Measurements from ENCODE around the gene STEAP2.

The STEAP2 gene

DNA sequence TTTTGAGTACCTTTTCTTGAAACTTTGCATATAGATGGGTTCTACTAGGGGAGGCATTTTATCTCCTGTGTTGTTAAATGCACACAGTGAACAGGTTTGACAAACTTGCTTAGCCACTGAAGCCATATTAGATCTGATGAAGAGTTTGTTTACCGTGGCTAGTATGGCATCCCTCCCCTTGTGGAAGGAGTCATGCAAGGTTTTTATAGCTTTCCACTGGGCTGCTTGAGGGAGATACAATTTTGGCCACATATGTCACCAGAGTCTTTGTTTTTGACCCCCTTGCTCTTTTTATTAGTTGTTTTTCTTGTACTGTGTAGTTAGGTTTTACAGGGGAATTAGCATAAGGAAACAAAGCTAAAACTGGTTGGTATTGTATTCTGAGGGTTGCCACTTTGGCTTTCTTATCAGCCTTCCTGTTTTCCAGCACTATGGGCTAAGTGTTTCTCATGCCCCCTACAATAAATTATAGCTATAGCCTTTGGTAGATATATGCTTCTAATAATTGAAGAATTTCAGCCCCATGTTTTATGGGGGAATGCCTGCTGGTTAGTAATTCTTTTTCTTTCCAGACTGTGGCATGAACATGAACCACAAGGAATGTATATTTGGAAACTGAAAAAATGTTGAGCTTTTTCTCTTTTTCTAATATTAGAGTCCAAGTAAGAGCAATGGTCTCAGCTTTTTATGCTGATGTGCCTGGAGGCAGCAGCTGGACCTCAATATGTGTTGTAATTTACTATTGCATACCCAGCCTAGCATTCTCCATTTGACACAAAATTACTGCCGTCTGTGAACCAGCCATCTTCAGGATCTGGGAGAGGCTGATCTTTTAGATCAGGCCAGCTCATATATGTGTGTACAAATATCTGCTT lies 18.4 kb upstream of the STEAP2 start:
- DNase-seq (ENCODE audit: low read depth in 1 of 2, low spot score in 1 of 2) = no peak

DNA sequence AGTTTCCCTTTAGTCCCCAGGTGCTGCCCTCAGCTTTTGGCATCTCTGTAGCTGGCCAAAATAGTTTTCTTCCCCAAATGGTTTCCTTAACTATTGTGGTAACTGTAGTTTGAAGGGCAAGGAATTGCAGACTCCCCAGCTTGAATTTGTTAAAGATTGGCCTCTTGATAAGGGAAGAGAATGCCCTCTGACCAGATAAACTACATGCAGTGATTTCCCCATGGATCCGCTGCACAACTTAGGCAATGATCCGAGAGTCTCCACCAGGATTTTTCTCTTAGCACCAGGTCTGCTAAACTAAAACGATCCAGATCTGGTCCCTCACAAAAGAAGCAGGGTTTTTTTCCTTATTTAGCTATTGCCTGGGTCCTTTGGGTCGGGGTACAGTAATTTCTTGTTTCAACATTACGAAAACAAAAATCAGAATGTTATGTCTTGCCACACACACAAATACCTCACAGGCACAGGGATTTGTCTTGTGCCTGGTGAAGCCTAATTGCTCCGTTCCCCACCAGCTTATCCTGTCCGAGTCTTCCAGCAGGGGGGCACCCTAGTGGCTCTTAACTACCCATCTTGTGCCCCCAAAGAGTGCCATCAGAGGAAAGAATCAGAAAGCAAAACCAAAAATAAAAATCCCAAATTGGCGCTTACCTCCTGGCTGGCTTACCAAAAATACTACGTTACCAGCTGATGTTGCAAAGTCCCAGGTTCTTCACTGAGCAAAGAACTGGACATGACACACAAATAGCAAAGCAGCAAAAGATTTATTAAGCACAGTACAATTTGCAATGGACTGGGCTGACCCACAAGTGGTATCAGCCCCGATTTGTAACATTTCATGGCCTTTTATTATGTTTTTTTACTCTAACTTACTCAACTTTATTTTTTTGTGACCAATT lies 16.4 kb upstream of the STEAP2 start:
- DNase-seq (ENCODE audit: low read depth in 1 of 2, low spot score in 1 of 2) = no peak

DNA sequence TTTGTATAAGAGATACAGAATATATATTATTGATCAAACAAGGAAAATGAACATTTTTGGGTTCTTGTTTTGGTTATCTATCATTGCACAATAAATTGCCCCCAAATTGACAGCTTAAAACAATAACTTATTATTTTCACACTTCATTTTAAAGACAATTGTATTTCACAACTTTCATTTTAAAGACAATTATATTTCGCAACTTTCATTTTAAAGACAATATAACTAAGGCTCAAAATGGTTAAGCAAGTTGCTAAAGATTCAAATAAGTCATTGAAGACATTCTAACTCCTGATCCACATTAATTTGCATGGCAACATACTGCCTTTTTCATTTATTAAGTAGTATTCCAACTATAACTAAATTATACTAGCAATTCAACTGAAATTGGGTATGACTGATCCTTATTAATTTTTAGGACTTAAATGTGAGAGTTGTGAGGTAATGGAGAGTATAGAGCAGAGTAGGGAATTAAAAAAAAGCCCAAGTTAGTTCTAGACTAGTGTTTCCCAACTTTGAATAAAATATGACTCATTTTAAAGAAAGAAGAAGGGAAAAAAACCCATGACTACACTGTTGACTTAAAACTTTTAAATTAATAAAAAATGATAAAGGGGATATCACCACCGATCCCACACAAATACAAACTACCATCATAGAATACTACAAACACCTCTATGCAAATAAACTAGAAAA lies 9.9 kb upstream of the STEAP2 start:
- no peak for DNase-seq (ENCODE audit: low read depth in 1 of 2, low spot score in 1 of 2)

DNA sequence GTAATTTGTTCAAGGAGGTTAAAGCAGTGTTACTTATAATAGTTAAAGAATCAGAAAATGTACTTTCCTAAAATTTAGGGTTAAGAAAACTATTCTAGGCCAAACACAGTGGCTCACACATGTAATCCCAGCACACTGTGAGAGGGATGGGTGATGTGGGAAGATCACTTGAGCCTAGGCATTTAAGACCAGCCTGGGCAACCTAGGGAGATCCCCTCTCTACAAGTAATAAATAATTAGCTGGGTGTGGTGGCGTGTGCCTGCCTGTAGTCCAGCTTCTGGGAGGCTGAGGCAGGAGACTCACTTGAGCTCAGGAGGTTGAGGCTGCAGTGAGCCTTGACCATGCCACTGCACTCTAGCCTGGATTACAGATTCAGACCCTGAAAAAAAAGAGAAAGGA lies 3.6 kb upstream of the STEAP2 start:
- no peak for DNase-seq (ENCODE audit: low read depth in 1 of 2, low spot score in 1 of 2)

DNA sequence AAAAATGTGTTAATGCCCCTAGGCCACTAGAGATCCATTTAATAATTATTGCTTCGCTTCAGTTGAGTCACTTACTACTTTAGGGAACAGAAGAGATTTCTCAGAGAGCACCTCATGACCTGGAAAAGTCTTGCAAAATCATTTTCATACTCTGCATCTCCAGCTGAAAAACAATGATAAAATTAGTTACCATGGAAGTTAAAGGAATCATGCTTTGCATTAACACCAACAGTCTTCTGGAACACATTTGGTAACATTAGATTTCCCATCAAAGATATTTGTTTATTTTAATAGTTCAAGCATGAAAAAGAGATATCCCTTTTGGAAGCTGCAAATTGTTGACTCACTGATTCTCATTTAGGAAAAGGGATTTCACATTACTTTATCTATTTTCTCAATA lies 1.8 kb upstream of the STEAP2 start:
- DNase-seq (ENCODE audit: low read depth in 1 of 2, low spot score in 1 of 2) = no peak

DNA sequence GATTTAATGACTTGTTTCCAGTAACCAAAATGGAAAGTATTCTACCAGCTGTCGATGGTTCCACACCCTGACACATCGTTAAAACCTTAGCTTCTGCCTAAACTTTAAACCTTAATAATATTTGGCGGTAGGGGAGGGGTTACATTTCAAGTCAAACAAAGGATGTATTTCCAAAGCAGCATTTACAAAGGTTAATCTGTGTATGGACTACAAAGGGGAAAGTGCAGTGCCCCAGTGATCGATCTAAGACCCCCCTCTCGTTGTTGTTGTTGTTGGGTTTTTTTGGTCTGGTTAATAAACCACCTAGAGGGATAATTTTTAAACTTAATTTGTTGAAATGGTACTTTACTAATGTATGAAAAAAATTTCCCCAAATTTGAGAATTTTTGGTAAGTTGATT lies 1.1 kb upstream of the STEAP2 start:
- DNase-seq (ENCODE audit: low read depth in 1 of 2, low spot score in 1 of 2) = no peak

DNA sequence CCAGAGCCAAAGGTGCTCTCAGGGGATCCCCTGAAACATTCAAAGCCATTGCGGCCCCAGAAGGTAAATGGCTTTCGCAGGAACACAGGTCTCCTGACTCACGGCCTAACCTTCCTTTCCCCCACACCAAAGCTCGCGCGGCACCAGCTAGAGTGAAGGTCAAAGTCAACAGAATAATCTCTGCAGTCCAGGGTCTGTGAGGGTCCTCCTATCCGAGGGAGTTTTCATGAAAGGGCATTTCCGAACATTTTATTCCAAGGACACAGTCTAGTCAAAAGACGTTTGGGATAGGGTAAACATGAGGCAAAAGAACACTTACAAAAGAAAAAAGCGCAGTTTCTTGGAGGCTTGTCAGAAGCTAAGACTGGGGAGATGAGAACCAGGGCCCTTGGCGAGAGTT lies 559 bp upstream of the STEAP2 start:
- no peak for DNase-seq (ENCODE audit: low read depth in 1 of 2, low spot score in 1 of 2)

DNA sequence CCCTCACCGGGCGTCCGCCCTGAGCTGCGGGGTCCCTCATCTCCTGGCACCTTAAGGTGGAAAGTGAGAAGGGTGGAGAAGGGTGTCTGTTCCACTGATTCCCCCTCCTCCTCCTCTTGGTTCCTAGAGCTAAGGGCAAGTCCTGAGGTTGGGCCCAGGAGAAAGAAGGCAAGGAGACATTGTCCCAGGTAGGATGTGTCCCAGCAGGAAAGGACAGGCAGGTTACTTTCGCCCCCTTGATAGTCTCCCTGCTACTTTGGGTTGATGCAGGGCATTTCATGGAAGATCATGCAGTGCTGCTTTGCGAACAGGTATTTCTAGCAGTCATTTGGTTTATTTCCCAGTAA lies 582 bp downstream of the STEAP2 start:
- no peak for DNase-seq (ENCODE audit: low read depth in 1 of 2, low spot score in 1 of 2)

DNA sequence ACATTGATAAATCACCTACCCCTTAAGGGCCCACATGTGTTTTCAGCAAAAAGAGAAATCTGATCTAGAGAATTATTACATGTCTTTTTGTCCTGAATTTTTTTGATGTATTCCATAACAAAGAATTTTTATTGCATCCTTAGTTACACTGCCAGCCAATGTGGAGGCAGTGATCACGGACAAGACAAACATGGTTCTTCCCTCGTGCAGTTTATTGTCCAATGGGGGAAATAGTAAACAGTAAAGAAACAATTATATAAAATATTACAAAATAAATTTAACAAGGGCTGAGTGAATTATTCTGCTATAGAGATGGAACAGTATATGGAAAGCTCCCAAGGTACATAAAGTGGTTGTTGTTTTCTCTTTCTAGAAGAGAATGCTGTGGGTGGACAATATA lies 2.0 kb downstream of the STEAP2 start:
- DNase-seq (ENCODE audit: low read depth in 1 of 2, low spot score in 1 of 2) = no peak

DNA sequence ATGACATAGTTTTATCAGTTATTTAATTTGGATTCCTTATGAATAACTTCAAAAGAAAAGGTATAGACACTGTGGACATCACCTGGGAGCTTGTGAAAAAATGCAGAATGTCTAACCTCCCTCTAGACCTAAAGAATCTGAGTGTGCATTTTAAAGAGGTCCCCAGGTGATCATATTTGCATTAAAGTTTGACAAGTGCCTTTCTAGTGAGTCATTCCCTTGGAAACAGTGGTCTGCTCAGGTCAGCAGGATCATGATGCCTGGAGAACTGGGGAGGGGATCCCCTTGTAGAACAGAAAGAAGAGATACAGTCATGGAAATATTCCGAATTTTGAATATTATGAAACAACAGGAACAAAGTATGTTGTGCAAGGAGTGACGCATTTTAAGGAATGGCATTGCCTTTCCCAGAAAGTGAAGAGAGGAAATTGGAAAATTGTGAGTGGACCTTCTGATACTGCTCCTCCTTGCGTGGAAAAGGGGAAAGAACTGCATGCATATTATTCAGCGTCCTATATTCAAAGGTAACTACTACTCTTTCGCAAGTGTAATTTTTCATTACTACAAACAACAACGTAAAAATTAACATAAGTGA lies 4.6 kb downstream of the STEAP2 start:
- DNase-seq (ENCODE audit: low read depth in 1 of 2, low spot score in 1 of 2) = no peak

DNA sequence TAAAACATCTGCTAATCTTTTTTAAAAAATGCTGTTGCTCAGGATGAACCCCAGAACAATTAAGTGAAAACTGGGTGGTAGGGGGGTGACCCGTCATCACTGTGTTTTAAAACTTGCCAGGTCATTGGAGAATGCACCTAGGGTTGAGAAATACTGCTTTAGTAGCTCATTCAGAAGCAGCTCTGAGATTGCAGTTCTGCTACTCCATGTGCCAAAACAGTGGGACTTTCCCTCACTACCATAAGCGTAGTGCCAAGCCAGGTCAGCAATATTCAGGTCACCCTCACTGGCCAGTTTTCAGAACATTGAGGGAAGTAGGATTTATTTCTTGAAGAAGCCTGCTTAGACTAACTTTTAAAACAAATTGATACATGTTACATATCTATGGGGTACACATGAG lies 5.2 kb downstream of the STEAP2 start:
- DNase-seq (ENCODE audit: low read depth in 1 of 2, low spot score in 1 of 2) = no peak

DNA sequence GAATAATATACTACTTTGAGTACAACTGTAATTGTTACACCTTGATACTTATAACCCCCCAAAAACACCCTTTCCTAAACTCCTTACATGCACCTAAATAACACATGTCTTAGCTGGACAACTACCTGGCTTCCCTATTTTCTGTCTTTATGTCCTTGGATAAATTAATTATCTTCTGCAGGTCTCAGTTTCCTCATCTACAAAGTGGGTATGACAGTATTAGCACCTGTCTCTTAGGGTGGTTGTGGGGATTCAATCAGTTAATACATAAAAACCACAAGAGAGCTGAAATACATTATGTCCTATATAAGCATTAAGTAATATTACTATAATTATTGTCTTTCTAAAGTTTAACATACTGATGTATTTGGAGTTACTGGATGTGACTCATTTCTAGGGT lies 10.8 kb downstream of the STEAP2 start:
- no peak for DNase-seq (ENCODE audit: low read depth in 1 of 2, low spot score in 1 of 2)

DNA sequence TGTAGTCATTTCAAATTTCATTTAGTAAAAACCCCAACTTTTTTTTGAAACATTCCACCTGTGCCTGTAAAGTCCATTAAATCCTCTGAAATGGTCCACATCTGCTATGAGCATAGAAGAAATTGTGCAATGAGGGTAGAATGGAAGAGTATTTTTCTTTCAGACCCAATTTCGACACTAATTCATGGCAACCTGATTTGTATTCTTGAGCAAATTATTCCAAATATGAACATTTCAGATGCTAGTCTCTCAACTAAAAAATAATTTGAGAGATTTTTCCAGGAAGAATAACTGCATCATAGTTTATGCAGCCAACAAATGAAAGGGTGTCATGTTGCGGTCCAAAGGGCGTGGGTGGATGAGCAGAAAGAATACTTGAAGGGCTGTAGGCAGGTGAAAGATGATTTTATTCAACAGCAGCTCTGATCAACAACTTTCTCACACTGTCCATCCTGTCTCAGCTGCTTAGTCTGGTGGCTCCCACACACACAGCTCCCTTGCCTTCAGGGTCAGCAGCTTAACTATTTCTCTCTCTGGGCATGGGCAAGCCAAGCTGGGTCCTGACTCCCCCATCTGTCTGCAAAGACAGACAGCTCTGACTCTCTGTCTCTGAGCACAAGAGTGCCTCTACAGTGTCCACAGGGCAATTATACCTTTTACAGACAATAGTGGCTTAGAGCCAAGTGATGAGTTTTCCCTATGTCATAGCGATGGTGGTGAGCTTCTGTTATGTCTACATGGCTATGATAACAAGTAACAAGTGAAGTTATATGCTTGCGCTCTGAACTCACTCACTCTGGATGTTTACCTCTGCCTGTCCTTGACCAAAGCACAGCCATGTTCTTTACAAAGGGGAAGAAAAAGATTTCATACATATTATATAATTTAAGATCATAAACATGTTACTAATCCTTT lies 11.5 kb downstream of the STEAP2 start:
- DNase-seq (ENCODE audit: low read depth in 1 of 2, low spot score in 1 of 2) = no peak

DNA sequence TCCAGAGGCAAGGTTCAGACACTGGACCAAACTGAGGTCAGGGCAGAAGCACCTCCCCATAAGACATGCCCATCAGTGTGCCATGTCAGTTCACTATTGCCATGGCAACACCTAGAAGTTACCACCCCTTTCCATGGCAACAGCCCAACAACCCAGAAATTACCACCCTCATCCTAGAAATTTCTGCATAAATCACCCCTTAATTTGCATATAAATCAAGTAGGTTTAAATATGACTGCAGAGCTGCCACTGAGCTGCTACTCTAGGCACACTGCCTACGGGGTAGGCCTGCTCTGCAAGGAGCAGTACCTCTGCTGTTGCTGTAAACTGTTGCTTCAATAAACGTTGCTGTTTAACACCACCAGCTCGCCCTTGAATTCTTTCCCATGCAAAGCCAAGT lies 12.7 kb downstream of the STEAP2 start:
- no peak for DNase-seq (ENCODE audit: low read depth in 1 of 2, low spot score in 1 of 2)

DNA sequence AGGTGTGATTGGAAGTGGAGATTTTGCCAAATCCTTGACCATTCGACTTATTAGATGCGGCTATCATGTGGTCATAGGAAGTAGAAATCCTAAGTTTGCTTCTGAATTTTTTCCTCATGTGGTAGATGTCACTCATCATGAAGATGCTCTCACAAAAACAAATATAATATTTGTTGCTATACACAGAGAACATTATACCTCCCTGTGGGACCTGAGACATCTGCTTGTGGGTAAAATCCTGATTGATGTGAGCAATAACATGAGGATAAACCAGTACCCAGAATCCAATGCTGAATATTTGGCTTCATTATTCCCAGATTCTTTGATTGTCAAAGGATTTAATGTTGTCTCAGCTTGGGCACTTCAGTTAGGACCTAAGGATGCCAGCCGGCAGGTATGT lies 13.6 kb downstream of the STEAP2 start:
- DNase-seq (ENCODE audit: low read depth in 1 of 2, low spot score in 1 of 2) = no peak

DNA sequence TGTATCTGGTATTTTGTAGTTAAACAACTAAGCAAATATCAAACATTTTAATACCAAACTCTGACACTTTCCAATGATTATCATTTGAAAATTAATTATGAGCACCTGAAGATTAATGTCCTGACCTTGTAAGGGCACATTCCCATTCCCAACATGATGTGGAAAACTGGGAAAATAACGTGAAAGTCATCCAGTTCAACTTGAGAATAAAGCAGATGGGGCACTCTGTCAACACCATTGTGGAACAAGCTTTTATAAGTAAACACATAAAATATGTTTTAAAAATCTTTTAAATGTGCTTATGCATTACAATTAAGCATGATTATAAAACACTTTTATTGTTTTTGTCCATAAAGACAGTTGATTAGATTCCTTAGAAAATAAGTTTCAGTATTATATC lies 14.1 kb downstream of the STEAP2 start:
- DNase-seq (ENCODE audit: low read depth in 1 of 2, low spot score in 1 of 2) = no peak

DNA sequence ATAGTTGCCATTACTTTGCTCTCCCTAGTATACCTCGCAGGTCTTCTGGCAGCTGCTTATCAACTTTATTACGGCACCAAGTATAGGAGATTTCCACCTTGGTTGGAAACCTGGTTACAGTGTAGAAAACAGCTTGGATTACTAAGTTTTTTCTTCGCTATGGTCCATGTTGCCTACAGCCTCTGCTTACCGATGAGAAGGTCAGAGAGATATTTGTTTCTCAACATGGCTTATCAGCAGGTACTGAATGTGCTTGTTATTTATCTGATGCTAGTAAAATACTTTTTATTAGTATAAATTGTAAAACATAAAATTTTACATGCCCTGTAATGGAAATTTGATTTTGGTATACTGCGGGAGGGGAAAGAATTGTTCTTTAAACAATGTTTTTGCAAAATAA lies 15.7 kb downstream of the STEAP2 start:
- DNase-seq (ENCODE audit: low read depth in 1 of 2, low spot score in 1 of 2) = no peak

DNA sequence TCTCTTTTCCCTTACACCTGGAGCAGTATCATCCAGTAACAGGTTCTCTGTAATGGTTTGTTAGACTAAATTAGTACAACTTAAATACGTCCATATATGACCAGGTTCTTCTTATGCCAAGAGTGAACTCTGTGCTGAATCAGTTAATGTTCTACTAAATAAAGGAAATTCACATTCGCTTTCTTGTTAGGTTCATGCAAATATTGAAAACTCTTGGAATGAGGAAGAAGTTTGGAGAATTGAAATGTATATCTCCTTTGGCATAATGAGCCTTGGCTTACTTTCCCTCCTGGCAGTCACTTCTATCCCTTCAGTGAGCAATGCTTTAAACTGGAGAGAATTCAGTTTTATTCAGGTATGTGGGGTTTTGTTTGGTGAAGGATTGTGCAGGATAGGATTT lies 18.1 kb downstream of the STEAP2 start:
- no peak for DNase-seq (ENCODE audit: low read depth in 1 of 2, low spot score in 1 of 2)

DNA sequence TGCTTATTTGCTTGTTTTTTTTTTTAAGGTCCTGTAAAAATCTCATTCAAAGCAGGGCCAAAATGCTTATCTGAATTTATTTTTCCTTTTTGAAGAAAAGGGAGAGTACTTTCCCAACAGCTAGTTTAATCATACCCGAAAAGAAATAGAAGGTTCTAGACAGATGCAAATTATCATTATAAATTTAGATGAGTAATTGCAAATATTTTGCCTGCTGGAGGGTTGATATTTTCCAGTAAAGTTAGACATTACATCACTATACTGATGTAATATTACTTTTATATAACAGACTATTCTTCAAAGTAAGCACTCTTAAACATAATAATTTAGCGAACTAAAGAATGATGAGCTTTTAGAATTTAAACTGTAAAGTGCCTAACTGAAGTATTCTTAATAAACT lies 19.3 kb downstream of the STEAP2 start:
- no peak for DNase-seq (ENCODE audit: low read depth in 1 of 2, low spot score in 1 of 2)

DNA sequence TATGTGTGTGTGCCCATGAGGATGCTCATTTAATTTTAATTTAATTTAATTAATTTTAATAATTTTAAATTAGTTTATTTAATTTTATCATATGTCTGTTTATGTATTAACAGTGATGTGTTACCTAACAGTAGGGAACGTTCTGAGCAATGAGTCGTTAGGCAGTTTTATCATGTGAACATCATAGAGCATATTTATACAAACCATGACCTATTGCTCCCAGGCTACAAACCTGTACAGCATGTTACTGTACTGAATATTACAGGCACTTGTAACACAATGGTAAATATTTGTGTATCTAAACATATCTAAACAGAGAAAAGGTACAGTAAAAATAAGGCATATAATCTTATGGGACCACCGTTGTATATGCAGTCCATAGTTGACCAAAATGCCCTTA lies 19.8 kb downstream of the STEAP2 start:
- no peak for DNase-seq (ENCODE audit: low read depth in 1 of 2, low spot score in 1 of 2)

All from activated T-helper 1 cell treated with anti-CD3 and anti-CD28 coated beads, Interleukin-2, amount 50 U/mL, for 16 hours (primary cell).